HEK293 (cell line): ENCODE data around the gene LILRA2.

Experiments used
- CTCF ChIA-PET: fragments of 350-600 bp; formaldehyde crosslinking; extraction: SDS; loops from one replicate; lab custom pipeline; 2021; ENCODE audit warnings: antibody characterized with exemption; lab: Yijun Ruan, JAX
- POLR2A ChIA-PET: fragments of 300-600 bp; formaldehyde crosslinking; extraction: SDS; loops from one replicate; lab custom pipeline; 2020; ENCODE audit warnings: antibody characterized with exemption, inconsistent platforms; lab: Yijun Ruan, JAX
- H3K27ac ChIP-seq: fragments of 200-500 bp; sonication (Bioruptor generic); 2 replicates; pipeline ENCODE4 v1.5.1; 2014; ENCODE audit warnings: low read depth, low read length, control low read depth, inconsistent platforms; ENCODE audit errors: extremely low read depth
- H3K36me3 ChIP-seq, 2 experiments: fragments of 200-500 bp in 1 of 2; sonication (Bioruptor generic) in 1 of 2; 1 replicate in 1 of 2; 2 replicates in 1 of 2; pipeline ENCODE4 v1.5.1; 2014 to 2017; ENCODE audit warnings: inconsistent platforms in 2 of 2, low read length in 2 of 2; ENCODE audit not compliant: control insufficient read depth in 2 of 2, insufficient read depth in 1 of 2
- H3K4me1 ChIP-seq: fragments of 200-500 bp; sonication (Bioruptor generic); 2 replicates; pipeline ENCODE4 v1.5.1; 2014; ENCODE audit warnings: mild to moderate bottlenecking, low read length, inconsistent platforms; ENCODE audit not compliant: control insufficient read depth, insufficient read depth
- H3K4me3 ChIP-seq: 2 replicates; pipeline ENCODE4 v1.5.1; 2011; ENCODE audit warnings: low read depth, mild to moderate bottlenecking, control low read depth, low read length, moderate library complexity
- H3K9me3 ChIP-seq: fragments of 200-500 bp; sonication (Bioruptor generic); 2 replicates; pipeline ENCODE4 v1.5.1; 2014; ENCODE audit warnings: low read depth, low read length, inconsistent platforms; ENCODE audit not compliant: control insufficient read depth, insufficient read depth
- GLI4 ChIP-seq: fragments of 450-650 bp; formaldehyde crosslinking; IDR thresholded peaks from 2 replicates; pipeline ENCODE4 v1.5.1; 2016; ENCODE audit warnings: missing biosample characterization, missing genetic modification characterization
- HOXA7 ChIP-seq: sonication (generic); formaldehyde crosslinking; IDR thresholded peaks from 2 replicates; pipeline ENCODE4 v1.8.1; 2022; ENCODE audit warnings: missing genetic modification reagents, borderline replicate concordance
- HOXD13 ChIP-seq: sonication (generic); formaldehyde crosslinking; IDR thresholded peaks from 2 replicates; pipeline ENCODE4 v1.8.0; 2022; ENCODE audit warnings: missing genetic modification reagents, borderline replicate concordance
- KLF16 ChIP-seq: fragments of 450-650 bp; formaldehyde crosslinking; IDR thresholded peaks from 2 replicates; pipeline ENCODE4 v1.5.1; 2017; ENCODE audit warnings: missing biosample characterization, missing genetic modification characterization
- KLF9 ChIP-seq: fragments of 450-650 bp; formaldehyde crosslinking; IDR thresholded peaks from 2 replicates; pipeline ENCODE4 v1.5.1; 2016; ENCODE audit warnings: missing biosample characterization, missing genetic modification characterization, low read depth
- MYNN ChIP-seq: fragments of 450-650 bp; formaldehyde crosslinking; IDR thresholded peaks from 2 replicates; pipeline ENCODE4 v1.5.1; 2016; ENCODE audit warnings: missing biosample characterization, missing genetic modification characterization, borderline replicate concordance
- PRDM1 ChIP-seq: fragments of 450-650 bp; formaldehyde crosslinking; IDR thresholded peaks from 2 replicates; pipeline ENCODE4; 2016; ENCODE audit warnings: missing biosample characterization, missing genetic modification characterization
- SP2 ChIP-seq: fragments of 450-650 bp; formaldehyde crosslinking; IDR thresholded peaks from 2 replicates; pipeline ENCODE4 v1.5.1; 2016; ENCODE audit warnings: missing biosample characterization, missing genetic modification characterization
- ZBTB20 ChIP-seq: fragments of 450-650 bp; formaldehyde crosslinking; IDR thresholded peaks from 2 replicates; pipeline ENCODE4 v1.5.1; 2016; ENCODE audit warnings: missing biosample characterization, missing genetic modification characterization
- ZFP3 ChIP-seq: fragments of 450-650 bp; formaldehyde crosslinking; IDR thresholded peaks from 2 replicates; pipeline ENCODE4 v1.5.1; 2016; ENCODE audit warnings: low read depth, missing biosample characterization, missing genetic modification characterization
- ZFP37 ChIP-seq: fragments of 450-650 bp; formaldehyde crosslinking; IDR thresholded peaks from 2 replicates; pipeline ENCODE4 v1.5.1; 2016; ENCODE audit warnings: missing biosample characterization, missing genetic modification characterization
- ZNF202 ChIP-seq: fragments of 450-650 bp; formaldehyde crosslinking; IDR thresholded peaks from 2 replicates; pipeline ENCODE4 v1.5.1; 2016; ENCODE audit warnings: missing biosample characterization, missing genetic modification characterization, borderline replicate concordance
- ZNF266 ChIP-seq: fragments of 450-650 bp; formaldehyde crosslinking; IDR thresholded peaks from 2 replicates; pipeline ENCODE4 v1.5.1; 2016; ENCODE audit warnings: missing biosample characterization, missing genetic modification characterization, low read depth
- ZNF292 ChIP-seq: fragments of 450-650 bp; formaldehyde crosslinking; IDR thresholded peaks from 2 replicates; pipeline ENCODE4 v1.5.1; 2016; ENCODE audit warnings: low read depth, missing biosample characterization, missing genetic modification characterization, borderline replicate concordance
- ZNF311 ChIP-seq: fragments of 450-650 bp; formaldehyde crosslinking; IDR thresholded peaks from 2 replicates; pipeline ENCODE4 v1.5.1; 2017; ENCODE audit warnings: missing biosample characterization, missing genetic modification characterization, borderline replicate concordance
- ZNF354C ChIP-seq: fragments of 450-650 bp; formaldehyde crosslinking; IDR thresholded peaks from 2 replicates; pipeline ENCODE4 v1.5.1; 2016; ENCODE audit warnings: missing biosample characterization, missing genetic modification characterization, low read depth, borderline replicate concordance
- ZNF585B ChIP-seq: fragments of 450-650 bp; formaldehyde crosslinking; IDR thresholded peaks from 2 replicates; pipeline ENCODE4 v1.5.1; 2016; ENCODE audit warnings: missing biosample characterization, missing genetic modification characterization
- ZNF76 ChIP-seq: fragments of 450-650 bp; formaldehyde crosslinking; IDR thresholded peaks from 2 replicates; pipeline ENCODE4; 2016; ENCODE audit warnings: low read depth, missing biosample characterization, missing genetic modification characterization, borderline replicate concordance
- ZNF776 ChIP-seq: fragments of 450-650 bp; formaldehyde crosslinking; IDR thresholded peaks from 2 replicates; pipeline ENCODE4 v1.5.0; 2017; ENCODE audit warnings: missing biosample characterization, missing genetic modification characterization, borderline replicate concordance
- ZNF792 ChIP-seq: fragments of 450-650 bp; formaldehyde crosslinking; IDR thresholded peaks from 2 replicates; pipeline ENCODE4 v1.5.1; 2016; ENCODE audit warnings: missing biosample characterization, missing genetic modification characterization
- ZXDB ChIP-seq: fragments of 450-650 bp; formaldehyde crosslinking; IDR thresholded peaks from 2 replicates; pipeline ENCODE4 v1.5.1; 2016; ENCODE audit warnings: missing biosample characterization, missing genetic modification characterization
- TF ChIP-seq, protein P1 (sequence below): fragments of 450-650 bp; formaldehyde crosslinking; IDR thresholded peaks from 2 replicates; pipeline ENCODE4 v1.5.1; 2016; ENCODE audit warnings: missing biosample characterization, missing genetic modification characterization, low read depth
- TF ChIP-seq, protein P2 (sequence below): fragments of 450-650 bp; formaldehyde crosslinking; IDR thresholded peaks from 2 replicates; pipeline ENCODE4 v1.5.1; 2016; ENCODE audit warnings: missing biosample characterization, missing genetic modification characterization
- TF ChIP-seq, protein P3 (sequence below): fragments of 450-650 bp; formaldehyde crosslinking; IDR thresholded peaks from 2 replicates; pipeline ENCODE4 v1.5.1; 2017; ENCODE audit warnings: missing biosample characterization, mild to moderate bottlenecking, missing genetic modification characterization, moderate library complexity
- TF ChIP-seq, protein P4 (sequence below): fragments of 450-650 bp; formaldehyde crosslinking; IDR thresholded peaks from 2 replicates; pipeline ENCODE4 v1.5.1; 2016; ENCODE audit warnings: missing biosample characterization, missing genetic modification characterization

The LILRA2 gene

DNA sequence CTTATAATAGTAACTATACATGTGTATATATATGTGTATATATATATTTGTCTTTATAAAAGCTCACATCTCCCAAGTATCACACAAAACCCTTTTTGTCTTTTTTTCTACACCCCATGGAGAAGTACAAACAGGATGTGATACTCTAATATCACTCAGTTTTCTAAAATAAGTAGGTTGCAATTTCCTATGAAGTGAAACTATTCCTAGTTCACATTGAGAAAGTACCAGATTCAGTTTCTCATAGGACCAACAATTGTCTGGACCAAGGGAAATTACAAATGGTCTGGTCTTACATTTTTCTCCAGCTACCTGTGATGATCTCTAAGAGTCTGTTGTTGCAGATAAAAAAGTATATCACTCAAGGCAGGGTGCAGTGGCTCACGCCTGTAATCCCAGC is 38.8 kb downstream of the LILRA2 start:
- TF ChIP-seq, protein P1, sequence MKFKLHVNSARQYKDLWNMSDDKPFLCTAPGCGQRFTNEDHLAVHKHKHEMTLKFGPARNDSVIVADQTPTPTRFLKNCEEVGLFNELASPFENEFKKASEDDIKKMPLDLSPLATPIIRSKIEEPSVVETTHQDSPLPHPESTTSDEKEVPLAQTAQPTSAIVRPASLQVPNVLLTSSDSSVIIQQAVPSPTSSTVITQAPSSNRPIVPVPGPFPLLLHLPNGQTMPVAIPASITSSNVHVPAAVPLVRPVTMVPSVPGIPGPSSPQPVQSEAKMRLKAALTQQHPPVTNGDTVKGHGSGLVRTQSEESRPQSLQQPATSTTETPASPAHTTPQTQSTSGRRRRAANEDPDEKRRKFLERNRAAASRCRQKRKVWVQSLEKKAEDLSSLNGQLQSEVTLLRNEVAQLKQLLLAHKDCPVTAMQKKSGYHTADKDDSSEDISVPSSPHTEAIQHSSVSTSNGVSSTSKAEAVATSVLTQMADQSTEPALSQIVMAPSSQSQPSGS, result no peak
- TF ChIP-seq PRDM1 (tag by site-specific recombination) (no peak), MYNN (tag by site-specific recombination) (no peak), ZNF76 (tag by site-specific recombination) (no peak), ZNF354C (tag by site-specific recombination) (no peak), SP2 (tag by site-specific recombination) (no peak), KLF16 (tag by site-specific recombination) (no peak), HOXA7 (CRISPR knock-in tag) (no peak), ZNF202 (tag by site-specific recombination) (no peak), ZNF266 (no peak), GLI4 (tag by site-specific recombination) (no peak), ZNF792 (tag by site-specific recombination) (no peak), ZXDB (no peak), KLF9 (tag by site-specific recombination) (no peak)
- TF ChIP-seq, protein P2, sequence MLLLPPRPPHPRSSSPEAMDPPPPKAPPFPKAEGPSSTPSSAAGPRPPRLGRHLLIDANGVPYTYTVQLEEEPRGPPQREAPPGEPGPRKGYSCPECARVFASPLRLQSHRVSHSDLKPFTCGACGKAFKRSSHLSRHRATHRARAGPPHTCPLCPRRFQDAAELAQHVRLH (tag by site-specific recombination), result no peak
- TF ChIP-seq, protein P3, sequence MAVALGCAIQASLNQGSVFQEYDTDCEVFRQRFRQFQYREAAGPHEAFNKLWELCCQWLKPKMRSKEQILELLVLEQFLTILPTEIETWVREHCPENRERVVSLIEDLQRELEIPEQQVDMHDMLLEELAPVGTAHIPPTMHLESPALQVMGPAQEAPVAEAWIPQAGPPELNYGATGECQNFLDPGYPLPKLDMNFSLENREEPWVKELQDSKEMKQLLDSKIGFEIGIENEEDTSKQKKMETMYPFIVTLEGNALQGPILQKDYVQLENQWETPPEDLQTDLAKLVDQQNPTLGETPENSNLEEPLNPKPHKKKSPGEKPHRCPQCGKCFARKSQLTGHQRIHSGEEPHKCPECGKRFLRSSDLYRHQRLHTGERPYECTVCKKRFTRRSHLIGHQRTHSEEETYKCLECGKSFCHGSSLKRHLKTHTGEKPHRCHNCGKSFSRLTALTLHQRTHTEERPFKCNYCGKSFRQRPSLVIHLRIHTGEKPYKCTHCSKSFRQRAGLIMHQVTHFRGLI (tag by site-specific recombination), result no peak
- CTCF ChIA-PET, result no interaction called here
- POLR2A ChIA-PET, result no interaction called here
- Histone ChIP-seq H3K4me3 (no peak overlapping the region), H3K9me3 (no peaks in the 10 kb centered on the region), H3K27ac (no peak overlapping the region), H3K4me1 (no peaks in the 10 kb centered on the region), H3K36me3 (no peaks in the 10 kb centered on the region)

DNA sequence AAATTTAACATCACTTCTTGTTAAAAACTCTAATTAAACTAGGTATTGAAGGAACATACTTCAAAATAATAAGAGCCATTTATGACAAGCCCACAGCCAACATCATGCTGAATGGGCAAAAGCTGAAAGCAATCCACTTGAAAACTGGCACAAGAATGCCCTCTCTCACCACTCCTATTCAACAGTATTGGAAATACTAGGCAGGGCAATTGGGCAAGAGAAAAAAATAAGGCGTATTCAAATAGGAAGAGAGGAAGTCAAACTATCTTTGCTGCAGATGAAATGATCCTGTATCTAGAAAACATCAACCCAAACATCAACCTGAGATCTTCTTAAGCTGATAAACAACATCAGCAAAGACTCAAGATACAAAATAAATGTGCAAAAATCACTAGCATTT is 41.1 kb downstream of the LILRA2 start:
- TF ChIP-seq GLI4 (tag by site-specific recombination) (no peak), ZFP37 (tag by site-specific recombination) (no peak), ZBTB20 (no peak), ZNF585B (no peak), ZNF776 (tag by site-specific recombination) (no peak), ZNF292 (no peak), HOXD13 (no peak), ZNF311 (no peak), ZFP3 (tag by site-specific recombination) (no peak)
- TF ChIP-seq, protein P4, sequence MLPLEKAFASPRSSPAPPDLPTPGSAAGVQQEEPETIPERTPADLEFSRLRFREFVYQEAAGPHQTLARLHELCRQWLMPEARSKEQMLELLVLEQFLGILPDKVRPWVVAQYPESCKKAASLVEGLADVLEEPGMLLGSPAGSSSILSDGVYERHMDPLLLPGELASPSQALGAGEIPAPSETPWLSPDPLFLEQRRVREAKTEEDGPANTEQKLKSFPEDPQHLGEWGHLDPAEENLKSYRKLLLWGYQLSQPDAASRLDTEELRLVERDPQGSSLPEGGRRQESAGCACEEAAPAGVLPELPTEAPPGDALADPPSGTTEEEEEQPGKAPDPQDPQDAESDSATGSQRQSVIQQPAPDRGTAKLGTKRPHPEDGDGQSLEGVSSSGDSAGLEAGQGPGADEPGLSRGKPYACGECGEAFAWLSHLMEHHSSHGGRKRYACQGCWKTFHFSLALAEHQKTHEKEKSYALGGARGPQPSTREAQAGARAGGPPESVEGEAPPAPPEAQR (tag by site-specific recombination), result no peak
- ChIA-PET POLR2A (no interaction called here), CTCF (no interaction called here)
- Histone ChIP-seq H3K4me3 (no peak overlapping the region), H3K36me3 (no peaks in the 10 kb centered on the region), H3K9me3 (no peaks in the 10 kb centered on the region), H3K4me1 (no peaks in the 10 kb centered on the region), H3K27ac (no peak overlapping the region)
